Breast epithelium (tissue), 3 donors: ENCODE results near the gene HMHB1.

Source experiments
- CTCF ChIP-seq, 3 donors: fragments of 450-650 bp; IDR thresholded peaks; one replicate each; pipeline ENCODE4 v1.5.1; 2016 to 2017; ENCODE audit warnings: antibody characterized with exemption in 3 of 3, mild to moderate bottlenecking in 3 of 3, moderate library complexity in 3 of 3
- POLR2A ChIP-seq: fragments of 450-650 bp; IDR thresholded peaks from one replicate; pipeline ENCODE4 v1.6.1; 2016; ENCODE audit warnings: antibody characterized with exemption, mild to moderate bottlenecking, moderate library complexity
- POLR2AphosphoS5 ChIP-seq, 3 donors: sonication (generic); formaldehyde crosslinking; IDR thresholded peaks; one replicate each; pipeline ENCODE4 v1.6.1; 2017; ENCODE audit warnings: antibody characterized with exemption in 3 of 3

- TF ChIP-seq POLR2A (no peak), CTCF (IDR thresholded peaks at IDR 0.05) (no peak), POLR2AphosphoS5 (IDR thresholded peaks at IDR 0.05) (no peak)
These were observed 15.0 kb downstream of the HMHB1 start for GRCh38 chr5:143826951-143827444.
